ENCODE results near the gene ORM2.

Gene ORM2

DNA sequence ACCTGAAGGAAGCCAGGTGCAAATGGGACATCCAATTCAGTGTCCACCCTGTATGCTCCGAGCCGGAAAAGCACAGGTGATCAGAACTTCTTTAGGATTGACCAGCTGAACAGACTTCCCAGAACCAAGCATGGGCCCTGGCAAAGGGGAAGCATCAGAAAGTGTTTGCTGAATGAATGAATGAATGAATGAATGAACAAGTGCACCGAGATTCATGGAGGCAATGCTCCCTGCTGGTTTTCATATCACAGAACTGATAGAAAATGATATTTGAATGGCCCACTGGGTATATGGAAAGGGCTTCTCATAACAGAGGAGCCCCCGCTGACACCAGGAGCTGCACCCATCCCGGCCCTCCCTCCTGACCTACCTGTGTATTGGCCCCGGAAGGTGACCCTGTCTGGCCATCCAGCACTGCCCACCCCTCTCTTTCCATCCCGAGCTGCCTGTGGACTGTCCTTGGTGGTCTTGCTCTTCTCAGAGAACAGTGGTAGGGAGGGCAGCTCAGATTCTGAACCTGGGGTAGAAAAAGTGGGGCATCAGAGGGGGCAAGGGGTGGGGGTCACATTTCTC is 15.9 kb downstream of the ORM2 start:
- DNase-seq (ENCODE audit: low read depth, low spot score): no peak
- no peak overlapping the region for H3K27ac ChIP-seq

GRCh38 chr9:114346146-114346545 is 16.5 kb downstream of the ORM2 start:
- no peak overlapping the region for H3K27ac ChIP-seq
- no peak for DNase-seq (ENCODE audit: low read depth, low spot score)

DNA sequence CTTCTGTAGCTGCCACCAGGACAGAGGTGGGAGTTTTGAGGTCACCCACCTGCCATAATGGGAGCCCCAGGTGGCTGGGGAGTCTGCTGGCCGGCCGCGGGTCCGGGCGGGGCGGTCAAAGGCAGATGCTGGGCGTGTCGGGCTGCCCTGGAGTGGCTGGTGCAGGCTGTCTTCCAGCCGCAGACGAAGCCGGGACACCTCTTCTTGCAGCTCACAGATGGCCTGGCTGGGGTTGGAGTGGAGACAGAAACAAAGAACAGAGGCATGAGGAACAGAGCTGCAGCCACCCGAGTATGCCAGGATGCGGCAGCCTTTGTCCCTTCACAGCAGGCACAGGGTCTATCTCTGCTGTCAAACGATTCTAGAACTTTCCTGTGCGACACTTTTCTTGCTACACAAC is 18.0 kb downstream of the ORM2 start:
- H3K27ac ChIP-seq: no peak overlapping the region
- no peak for DNase-seq (ENCODE audit: low read depth, low spot score)

DNA sequence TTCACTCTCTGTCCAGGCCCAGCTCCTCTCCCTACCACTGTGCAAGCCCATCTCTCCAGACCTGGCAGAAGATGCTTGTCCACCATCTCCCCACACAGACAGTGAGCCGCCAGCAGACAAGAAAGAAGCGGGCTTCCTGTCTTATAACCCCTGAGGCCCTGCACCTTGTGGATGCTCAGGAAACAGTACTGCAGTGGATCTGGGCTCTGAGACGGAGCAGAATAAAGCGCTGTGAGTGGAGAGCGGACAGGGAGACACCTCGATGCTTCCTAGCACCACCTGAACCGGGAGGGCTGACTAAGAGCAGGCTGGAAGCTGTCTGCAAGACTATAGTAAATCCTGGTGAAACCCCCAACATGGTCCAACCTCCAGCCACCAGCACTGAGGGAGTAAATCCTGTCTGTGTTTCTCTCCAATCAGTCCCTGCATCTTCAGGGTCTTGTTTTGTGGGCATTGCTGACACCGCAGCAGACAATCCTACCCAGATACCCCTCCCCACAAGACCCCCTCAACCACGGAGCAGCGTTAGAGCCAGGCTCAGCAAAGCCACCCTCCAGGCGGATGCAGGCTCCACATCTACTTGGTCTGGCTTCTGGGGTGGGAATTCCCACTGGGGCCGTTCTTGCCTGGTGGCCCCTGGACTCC is 18.7 kb downstream of the ORM2 start:
- H3K27ac ChIP-seq: peak overlapping the region; percentile 87

GRCh38 chr9:114348906-114349482 is 19.3 kb downstream of the ORM2 start:
- H3K27ac ChIP-seq: peak overlapping the region; percentile 87
- DNase-seq (ENCODE audit: low read depth, low spot score): peak; percentile 95

More for the DNA sequence above, 18.7 kb downstream of the ORM2 start:
- no peak for DNase-seq (ENCODE audit: low read depth, low spot score)

GRCh38 chr9:114349713-114350480 is 20.2 kb downstream of the ORM2 start:
- H3K27ac ChIP-seq: peak overlapping the region; percentile 87

DNA sequence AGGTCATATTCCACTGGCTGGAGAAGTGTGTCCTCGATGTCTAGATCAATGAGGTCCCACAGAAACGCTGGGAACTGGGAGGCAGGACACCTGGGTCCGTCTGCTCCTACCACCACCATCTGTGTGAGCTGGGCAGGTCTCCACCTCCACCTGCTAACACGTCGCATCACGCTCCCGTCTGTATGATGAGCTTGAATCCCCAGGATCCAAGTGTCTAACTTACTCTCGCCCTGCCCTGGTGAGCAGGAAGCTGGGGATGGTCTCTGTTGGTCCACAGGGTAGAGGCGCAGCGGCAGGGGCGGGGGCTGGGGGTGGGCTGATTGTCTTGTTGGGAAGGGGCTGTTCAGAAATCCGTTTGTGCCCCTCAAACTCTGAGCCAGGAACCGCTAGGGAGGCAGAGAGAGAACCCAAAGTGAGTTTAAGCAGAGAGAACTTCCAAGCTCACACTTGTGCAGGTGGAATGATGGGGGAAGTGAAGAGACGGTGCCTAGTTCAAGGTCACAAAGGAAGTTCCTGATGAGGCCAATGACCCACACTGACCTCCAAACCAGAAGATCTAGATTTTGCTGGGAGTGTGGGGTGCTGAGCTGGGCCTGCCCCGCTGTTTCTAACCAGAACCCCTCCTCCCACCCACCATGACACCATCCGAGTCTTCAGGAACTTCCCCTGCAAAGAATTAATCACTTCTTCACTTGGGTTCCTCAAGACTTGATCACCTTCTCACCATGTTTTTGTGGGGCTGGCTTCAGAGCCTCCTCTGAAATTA is 21.1 kb downstream of the ORM2 start:
- DNase-seq (ENCODE audit: low read depth, low spot score): no peak
- H3K27ac ChIP-seq: no peak overlapping the region

More at GRCh38 chr9:114349713-114350480, 20.2 kb downstream of the ORM2 start:
- no peak for DNase-seq (ENCODE audit: low read depth, low spot score)

GRCh38 chr9:114351932-114352331 is 22.3 kb downstream of the ORM2 start:
- no peak for DNase-seq (ENCODE audit: low read depth, low spot score)
- H3K27ac ChIP-seq: no peak overlapping the region

- no peak overlapping the region for H3K27ac ChIP-seq
These were observed 26.2 kb downstream of the ORM2 start for GRCh38 chr9:114355821-114356220.

GRCh38 chr9:114356792-114357191 is 27.1 kb downstream of the ORM2 start:
- no peak overlapping the region for H3K27ac ChIP-seq
- DNase-seq (ENCODE audit: low read depth, low spot score): no peak

More at GRCh38 chr9:114355821-114356220, 26.2 kb downstream of the ORM2 start:
- no peak for DNase-seq (ENCODE audit: low read depth, low spot score)

- DNase-seq (ENCODE audit: low read depth, low spot score): no peak
- no peak overlapping the region for H3K27ac ChIP-seq
These were observed 27.7 kb downstream of the ORM2 start for GRCh38 chr9:114357360-114357759.

DNA sequence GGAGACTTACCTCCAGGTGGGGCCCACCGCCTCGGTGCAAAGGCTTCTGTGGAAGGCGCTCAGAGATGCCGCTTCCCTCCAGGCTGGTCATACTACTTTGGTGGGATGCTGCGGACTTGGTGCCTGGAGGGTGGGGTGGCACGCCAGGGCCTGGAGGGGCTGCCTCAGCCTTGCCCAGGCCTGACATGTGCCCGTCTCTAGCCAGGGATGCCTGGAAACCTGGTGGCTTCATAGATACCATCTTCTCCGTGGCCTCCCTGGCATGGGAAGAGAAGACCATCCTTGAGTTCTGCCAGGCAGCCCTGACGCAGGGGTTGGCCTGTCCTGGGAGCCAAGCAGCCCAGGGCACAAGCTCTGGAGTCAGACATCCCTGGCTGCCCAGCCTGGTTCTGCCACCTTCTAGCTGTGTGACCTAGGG is 28.3 kb downstream of the ORM2 start:
- DNase-seq (ENCODE audit: low read depth, low spot score): no peak
- no peak overlapping the region for H3K27ac ChIP-seq

- no peak for DNase-seq (ENCODE audit: low read depth, low spot score)
- no peak overlapping the region for H3K27ac ChIP-seq
These were observed 30.1 kb downstream of the ORM2 start for GRCh38 chr9:114359801-114360200.

- no peak for DNase-seq (ENCODE audit: low read depth, low spot score)
- no peak overlapping the region for H3K27ac ChIP-seq
These were observed 31.9 kb downstream of the ORM2 start for GRCh38 chr9:114361542-114361941.

DNA sequence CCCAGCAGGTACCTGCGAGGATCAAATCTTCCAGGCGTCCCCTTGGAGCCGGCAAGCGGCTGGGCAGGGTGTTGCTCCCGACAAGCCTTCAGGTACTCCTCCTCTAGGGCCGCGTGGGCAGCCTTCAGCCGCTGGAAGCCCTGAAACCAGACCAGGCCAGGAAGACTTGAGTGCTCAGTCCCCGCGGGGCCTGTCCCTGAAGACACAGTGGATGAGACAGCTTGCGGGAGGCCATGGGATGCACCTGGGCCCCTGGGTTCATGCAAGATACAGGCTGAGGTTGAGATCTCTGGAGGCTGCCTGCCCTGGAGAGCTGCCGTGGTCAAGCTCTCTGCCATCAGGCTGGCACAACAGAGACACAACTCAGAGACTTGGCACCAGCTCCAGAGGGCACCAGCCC is 32.7 kb downstream of the ORM2 start:
- H3K27ac ChIP-seq: no peak overlapping the region
- no peak for DNase-seq (ENCODE audit: low read depth, low spot score)

DNA sequence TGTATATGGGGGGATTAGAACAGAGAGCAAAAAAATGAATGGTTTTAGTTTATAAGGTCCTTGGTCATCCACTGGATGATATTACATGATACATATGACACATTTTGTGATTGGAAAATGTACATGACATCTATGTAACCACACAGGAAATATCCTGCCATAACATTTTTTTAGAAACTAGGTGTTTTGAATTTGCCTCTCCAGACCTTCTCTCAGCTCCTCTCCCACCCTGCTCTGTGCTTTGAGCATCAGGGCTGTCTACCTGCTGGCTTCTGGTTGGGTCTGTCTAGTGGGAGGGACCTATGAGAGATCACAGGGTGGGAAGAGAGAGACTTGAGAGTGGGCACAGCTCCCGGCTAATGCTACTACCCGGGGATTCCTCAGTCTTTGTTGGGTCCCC is 33.8 kb downstream of the ORM2 start:
- no peak for DNase-seq (ENCODE audit: low read depth, low spot score)
- no peak overlapping the region for H3K27ac ChIP-seq

DNA sequence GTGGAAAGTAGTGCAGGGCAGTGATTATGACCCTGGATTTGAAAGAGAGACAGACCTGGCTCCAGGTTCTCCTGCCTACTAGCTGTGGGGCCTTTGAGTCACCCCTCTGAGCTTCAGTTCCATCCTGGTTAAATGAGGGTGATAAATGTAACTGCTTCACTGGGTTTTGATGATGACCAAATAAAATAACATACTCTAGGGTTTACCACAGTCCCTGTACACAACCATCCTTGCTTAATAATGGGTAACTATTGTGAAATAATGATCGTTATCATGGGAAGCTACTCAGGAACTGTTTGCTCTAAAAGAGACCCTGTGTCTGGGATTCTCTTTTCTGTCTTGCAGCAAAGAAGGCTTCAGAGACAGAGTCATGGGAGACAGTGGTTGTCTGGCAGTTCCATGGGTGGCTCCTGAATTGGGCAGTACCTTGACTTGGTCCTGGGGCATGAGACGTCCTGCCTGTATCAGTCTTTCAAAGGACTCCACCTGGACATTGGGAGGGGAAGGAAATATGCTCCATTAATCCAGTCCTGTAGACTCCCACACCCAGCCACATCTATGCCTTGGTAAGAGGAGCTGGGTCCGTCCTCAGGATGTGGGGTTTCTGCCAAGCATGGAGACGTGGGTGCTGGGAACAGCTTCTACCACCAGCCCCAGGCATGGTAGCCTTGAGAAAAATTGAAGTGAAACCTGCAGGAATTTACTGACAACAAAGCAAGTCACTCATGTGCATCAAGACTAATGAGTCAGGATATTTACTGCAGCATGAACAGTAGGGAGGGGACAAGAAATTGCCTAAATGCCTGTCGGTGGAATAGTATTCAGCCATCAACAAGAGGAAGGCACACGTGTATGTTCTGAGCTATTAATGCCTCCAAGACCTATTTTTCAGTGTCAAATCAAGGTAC is 34.7 kb downstream of the ORM2 start:
- H3K27ac ChIP-seq: peak overlapping the region; percentile 40

DNA sequence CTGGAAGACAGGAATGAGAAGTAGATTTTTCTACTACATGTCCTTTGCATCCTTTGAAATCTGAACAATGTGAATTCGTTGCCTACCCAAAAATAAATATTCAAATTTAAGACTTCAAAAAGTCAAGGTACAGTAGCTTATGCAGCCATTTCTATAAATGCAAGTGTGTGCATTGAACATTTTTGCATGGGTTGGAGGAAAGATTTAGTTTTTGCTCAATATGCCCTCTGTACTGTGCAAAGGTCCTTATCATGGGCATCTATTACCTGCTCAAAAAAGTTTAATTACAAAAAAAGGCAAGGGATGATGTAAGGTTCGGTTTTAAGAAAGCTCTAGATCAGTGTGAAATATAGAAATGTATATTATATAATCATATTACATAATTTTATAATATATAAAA is 35.5 kb downstream of the ORM2 start:
- DNase-seq (ENCODE audit: low read depth, low spot score): no peak
- H3K27ac ChIP-seq: no peak overlapping the region

More for the DNA sequence above, 34.7 kb downstream of the ORM2 start:
- DNase-seq (ENCODE audit: low read depth, low spot score): peak; percentile 60
